Liver (tissue), 9 donors: Measurements from ENCODE around the gene FICD. TPM values are rescaled to one million over a fixed set of nuclear protein-coding genes. Genes with fewer than 3 reads are reported as not detected.

ENCODE experiments used
- DNase-seq: peaks from one replicate; pipeline ENCODE4 v3.0.0-alpha.2; 2017; ENCODE audit warnings: low spot score
- H3K27ac ChIP-seq, 2 donors: one replicate each; pipeline ENCODE4 v1.7.0; 2013; ENCODE audit warnings: inconsistent platforms in 2 of 2, low read length in 2 of 2, control low read depth in 1 of 2, low read depth in 1 of 2, mild to moderate bottlenecking in 1 of 2
- H3K27me3 ChIP-seq, 4 donors: one replicate each; pipeline versions ENCODE4 v1.6.1 to v1.7.0; 2013; ENCODE audit warnings: low read length in 3 of 4, inconsistent platforms in 1 of 4, mild to moderate bottlenecking in 1 of 4, moderate library complexity in 1 of 4; ENCODE audit not compliant: control insufficient read depth in 4 of 4, insufficient read depth in 4 of 4
- H3K36me3 ChIP-seq, 4 donors: one replicate each; pipeline versions ENCODE4 v1.6.1 to v1.7.0; 2013; ENCODE audit warnings: low read length in 3 of 4, mild to moderate bottlenecking in 3 of 4, low read depth in 1 of 4, moderate library complexity in 1 of 4; ENCODE audit not compliant: control insufficient read depth in 4 of 4, insufficient read depth in 3 of 4
- H3K4me1 ChIP-seq, 4 donors: one replicate each; pipeline versions ENCODE4 v1.6.1 to v1.7.0; 2013; ENCODE audit warnings: low read length in 3 of 4, mild to moderate bottlenecking in 3 of 4, moderate library complexity in 1 of 4; ENCODE audit not compliant: control insufficient read depth in 4 of 4, insufficient read depth in 4 of 4
- H3K4me3 ChIP-seq, 3 donors: one replicate each; pipeline versions ENCODE4 v1.6.1 to v1.7.0; 2013; ENCODE audit warnings: low read length in 3 of 3, control low read depth in 1 of 3, low read depth in 1 of 3, mild to moderate bottlenecking in 1 of 3
- H3K9ac ChIP-seq, 2 donors: one replicate each; pipeline ENCODE4 v1.7.0; 2013; ENCODE audit warnings: low read length in 2 of 2, mild to moderate bottlenecking in 2 of 2, moderate library complexity in 2 of 2, control low read depth in 1 of 2, low read depth in 1 of 2
- H3K9me3 ChIP-seq, 4 donors: one replicate each; pipeline versions ENCODE4 v1.6.1 to v1.7.0; 2013; ENCODE audit warnings: low read length in 3 of 4; ENCODE audit not compliant: control insufficient read depth in 4 of 4
- EGR1 ChIP-seq, 2 donors: IDR thresholded peaks; 2 replicates each; pipeline ENCODE4 v1.6.1; 2016 to 2018; ENCODE audit warnings: antibody characterized with exemption in 2 of 2, low read depth in 2 of 2
- FOXA1 ChIP-seq: IDR thresholded peaks from 2 replicates; pipeline ENCODE4 v1.6.1; 2016; ENCODE audit warnings: antibody characterized with exemption
- FOXA2 ChIP-seq: IDR thresholded peaks from 2 replicates; pipeline ENCODE4 v1.6.1; 2016; ENCODE audit warnings: antibody characterized with exemption
- HNF4A ChIP-seq, 2 donors: conservative IDR thresholded peaks; 2 replicates each; pipeline ENCODE4 v1.6.1; 2016; ENCODE audit warnings: antibody characterized with exemption in 2 of 2, mild to moderate bottlenecking in 2 of 2
- NR2F2 ChIP-seq: IDR thresholded peaks from 2 replicates; pipeline ENCODE4 v1.6.1; 2016; ENCODE audit warnings: antibody characterized with exemption
- RAD21 ChIP-seq, 2 donors: IDR thresholded peaks; 2 replicates each; pipeline ENCODE4 v1.6.1; 2016; ENCODE audit warnings: antibody characterized with exemption in 2 of 2, mild to moderate bottlenecking in 2 of 2
- RXRA ChIP-seq, 2 donors: IDR thresholded peaks; 2 replicates each; pipeline ENCODE4 v1.6.1; 2017 to 2018; ENCODE audit warnings: antibody characterized with exemption in 2 of 2, mild to moderate bottlenecking in 1 of 2
- SP1 ChIP-seq: IDR thresholded peaks from 2 replicates; pipeline ENCODE4 v1.6.1; 2018; ENCODE audit warnings: antibody characterized with exemption, mild to moderate bottlenecking
- TAF1 ChIP-seq: conservative IDR thresholded peaks from 2 replicates; pipeline ENCODE4 v1.6.1; 2016; ENCODE audit warnings: antibody characterized with exemption, mild to moderate bottlenecking
- YY1 ChIP-seq: IDR thresholded peaks from 2 replicates; pipeline ENCODE4 v1.6.1; 2016; ENCODE audit warnings: antibody characterized with exemption, mild to moderate bottlenecking
- WGBS: extraction: QIAGEN DNeasy Blood & Tissue Kit; methylation state at CpG from one replicate; pipeline ENCODE4 v1.1.7; 2013; 5-methylcytosine and 5-hydroxymethylcytosine counted together
- polyA plus RNA-seq, 2 donors: library from polyadenylated mRNA; stranded (reverse) in 1 of 2; unstranded in 1 of 2; fragments of 200-250 nt in 1 of 2; fragments of >200 nt in 1 of 2; fragmentation: Nextera tagmentation in 1 of 2; extraction: Ambion mirVana in 1 of 2; gene quantifications; one replicate each; pipeline versions ENCODE4 v1.2.1 to v1.2.3, GENCODE V29; 2013 to 2015
- total RNA-seq, 2 donors: library from RNA; depleted of rRNA; stranded (reverse); fragments of >200 nt; gene quantifications; one replicate each; pipeline ENCODE4 v1.2.3, GENCODE V29; 2014
- TF ChIP-seq, protein P1 (sequence below): IDR thresholded peaks from 2 replicates; pipeline ENCODE4 v1.6.1; 2016; ENCODE audit warnings: antibody characterized with exemption
- TF ChIP-seq, protein P2 (sequence below): IDR thresholded peaks from 2 replicates; pipeline ENCODE4 v1.6.1; 2016; ENCODE audit warnings: antibody characterized with exemption, mild to moderate bottlenecking
- TF ChIP-seq, protein P3 (sequence below): fragments of 150-350 bp; IDR thresholded peaks from 2 replicates; pipeline ENCODE4 v1.5.1; 2017; ENCODE audit warnings: improper control_type of control experiment, low read depth, low read length; ENCODE audit not compliant: missing input control
- TF ChIP-seq, protein P4 (sequence below): IDR thresholded peaks from 2 replicates; pipeline ENCODE4 v1.6.1; 2016; ENCODE audit warnings: antibody characterized with exemption
- donor health status: healthy.
- donor health status: healthy.
- donor health status: healthy.
- donor health status: healthy.
- donor health status: healthy.

FICD gene
- total and polyA plus RNA-seq, 4 donors: 3.6 to 20.9 (median 6.6) TPM

DNA sequence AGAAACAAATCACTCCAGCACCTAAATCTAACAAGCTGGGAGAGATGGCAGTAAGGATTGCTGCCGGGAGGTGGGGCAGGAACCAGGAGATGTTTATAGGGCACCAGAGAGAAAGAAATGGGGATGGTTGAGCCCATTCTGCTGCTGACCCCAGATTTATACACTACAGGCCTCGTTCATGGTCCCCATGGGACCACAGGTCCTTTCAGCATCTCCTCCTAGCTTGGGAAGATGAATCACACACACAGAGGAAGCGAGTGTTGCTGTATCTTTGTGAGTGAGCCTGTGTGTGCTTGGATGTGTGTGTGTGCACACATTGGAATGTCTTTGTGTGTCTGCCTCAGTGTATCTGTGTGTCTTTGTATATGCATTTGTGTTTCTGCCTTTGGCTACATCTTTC, 49.7 kb upstream of the FICD start (continued):
- TF ChIP-seq, protein P1, sequence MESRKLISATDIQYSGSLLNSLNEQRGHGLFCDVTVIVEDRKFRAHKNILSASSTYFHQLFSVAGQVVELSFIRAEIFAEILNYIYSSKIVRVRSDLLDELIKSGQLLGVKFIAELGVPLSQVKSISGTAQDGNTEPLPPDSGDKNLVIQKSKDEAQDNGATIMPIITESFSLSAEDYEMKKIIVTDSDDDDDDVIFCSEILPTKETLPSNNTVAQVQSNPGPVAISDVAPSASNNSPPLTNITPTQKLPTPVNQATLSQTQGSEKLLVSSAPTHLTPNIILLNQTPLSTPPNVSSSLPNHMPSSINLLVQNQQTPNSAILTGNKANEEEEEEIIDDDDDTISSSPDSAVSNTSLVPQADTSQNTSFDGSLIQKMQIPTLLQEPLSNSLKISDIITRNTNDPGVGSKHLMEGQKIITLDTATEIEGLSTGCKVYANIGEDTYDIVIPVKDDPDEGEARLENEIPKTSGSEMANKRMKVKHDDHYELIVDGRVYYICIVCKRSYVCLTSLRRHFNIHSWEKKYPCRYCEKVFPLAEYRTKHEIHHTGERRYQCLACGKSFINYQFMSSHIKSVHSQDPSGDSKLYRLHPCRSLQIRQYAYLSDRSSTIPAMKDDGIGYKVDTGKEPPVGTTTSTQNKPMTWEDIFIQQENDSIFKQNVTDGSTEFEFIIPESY: no peak

DNA sequence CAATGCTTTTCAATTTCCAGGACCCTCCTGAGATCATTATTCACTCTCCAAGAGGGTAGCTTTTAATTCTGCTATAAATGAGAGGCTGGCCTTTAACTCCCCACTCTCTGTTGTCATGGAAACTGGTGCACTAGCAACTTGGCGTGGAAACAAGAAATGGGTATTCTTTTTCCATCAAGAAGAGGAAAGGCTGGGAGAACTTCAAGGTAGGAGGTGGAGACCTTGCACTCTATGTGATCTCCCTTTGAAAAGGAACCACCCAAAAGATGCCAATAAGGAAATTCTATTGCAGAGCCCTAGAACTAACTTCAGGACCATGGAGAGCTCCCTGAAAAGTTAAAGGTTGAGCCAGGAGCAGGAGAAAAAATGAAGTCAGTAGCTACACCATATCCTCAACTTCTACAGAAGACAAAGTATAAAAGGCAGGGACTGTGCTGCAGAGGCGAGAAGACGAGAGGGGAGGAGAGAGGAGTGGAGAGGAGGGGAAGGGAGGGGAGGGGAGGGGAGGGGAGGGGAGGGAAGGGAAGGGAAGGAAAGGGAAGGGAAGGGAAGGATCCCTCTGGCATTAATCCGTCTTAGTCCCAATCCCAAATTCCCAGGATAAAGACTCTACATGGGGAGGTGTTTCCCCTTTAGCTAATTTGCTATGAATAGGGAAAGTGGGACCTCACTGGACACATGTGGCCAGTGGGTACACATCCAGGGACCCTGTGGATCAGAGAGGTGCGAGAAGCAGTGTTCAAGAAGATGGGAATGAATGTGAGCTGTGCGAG, 46.7 kb upstream of the FICD start:
- no peak for DNase-seq
- no peaks in the 10 kb centered on the region for H3K4me1 ChIP-seq
- peaks cover 0 to 4% (median 2%) of the 10 kb centered on the region in 4 donors for H3K27me3 ChIP-seq
- TF ChIP-seq, protein P2, sequence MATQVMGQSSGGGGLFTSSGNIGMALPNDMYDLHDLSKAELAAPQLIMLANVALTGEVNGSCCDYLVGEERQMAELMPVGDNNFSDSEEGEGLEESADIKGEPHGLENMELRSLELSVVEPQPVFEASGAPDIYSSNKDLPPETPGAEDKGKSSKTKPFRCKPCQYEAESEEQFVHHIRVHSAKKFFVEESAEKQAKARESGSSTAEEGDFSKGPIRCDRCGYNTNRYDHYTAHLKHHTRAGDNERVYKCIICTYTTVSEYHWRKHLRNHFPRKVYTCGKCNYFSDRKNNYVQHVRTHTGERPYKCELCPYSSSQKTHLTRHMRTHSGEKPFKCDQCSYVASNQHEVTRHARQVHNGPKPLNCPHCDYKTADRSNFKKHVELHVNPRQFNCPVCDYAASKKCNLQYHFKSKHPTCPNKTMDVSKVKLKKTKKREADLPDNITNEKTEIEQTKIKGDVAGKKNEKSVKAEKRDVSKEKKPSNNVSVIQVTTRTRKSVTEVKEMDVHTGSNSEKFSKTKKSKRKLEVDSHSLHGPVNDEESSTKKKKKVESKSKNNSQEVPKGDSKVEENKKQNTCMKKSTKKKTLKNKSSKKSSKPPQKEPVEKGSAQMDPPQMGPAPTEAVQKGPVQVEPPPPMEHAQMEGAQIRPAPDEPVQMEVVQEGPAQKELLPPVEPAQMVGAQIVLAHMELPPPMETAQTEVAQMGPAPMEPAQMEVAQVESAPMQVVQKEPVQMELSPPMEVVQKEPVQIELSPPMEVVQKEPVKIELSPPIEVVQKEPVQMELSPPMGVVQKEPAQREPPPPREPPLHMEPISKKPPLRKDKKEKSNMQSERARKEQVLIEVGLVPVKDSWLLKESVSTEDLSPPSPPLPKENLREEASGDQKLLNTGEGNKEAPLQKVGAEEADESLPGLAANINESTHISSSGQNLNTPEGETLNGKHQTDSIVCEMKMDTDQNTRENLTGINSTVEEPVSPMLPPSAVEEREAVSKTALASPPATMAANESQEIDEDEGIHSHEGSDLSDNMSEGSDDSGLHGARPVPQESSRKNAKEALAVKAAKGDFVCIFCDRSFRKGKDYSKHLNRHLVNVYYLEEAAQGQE: peak; percentile 99
- no peak for TF ChIP-seq NR2F2
- no peak overlapping the region for H3K27ac ChIP-seq
- H3K4me3 ChIP-seq: no peak overlapping the region
- H3K9me3 ChIP-seq: no peaks in the 10 kb centered on the region
- H3K36me3 ChIP-seq: no peaks in the 10 kb centered on the region
- 40% methylated on average over 6 of the region's 6 CpGs for WGBS
- no peak overlapping the region for H3K9ac ChIP-seq

DNA sequence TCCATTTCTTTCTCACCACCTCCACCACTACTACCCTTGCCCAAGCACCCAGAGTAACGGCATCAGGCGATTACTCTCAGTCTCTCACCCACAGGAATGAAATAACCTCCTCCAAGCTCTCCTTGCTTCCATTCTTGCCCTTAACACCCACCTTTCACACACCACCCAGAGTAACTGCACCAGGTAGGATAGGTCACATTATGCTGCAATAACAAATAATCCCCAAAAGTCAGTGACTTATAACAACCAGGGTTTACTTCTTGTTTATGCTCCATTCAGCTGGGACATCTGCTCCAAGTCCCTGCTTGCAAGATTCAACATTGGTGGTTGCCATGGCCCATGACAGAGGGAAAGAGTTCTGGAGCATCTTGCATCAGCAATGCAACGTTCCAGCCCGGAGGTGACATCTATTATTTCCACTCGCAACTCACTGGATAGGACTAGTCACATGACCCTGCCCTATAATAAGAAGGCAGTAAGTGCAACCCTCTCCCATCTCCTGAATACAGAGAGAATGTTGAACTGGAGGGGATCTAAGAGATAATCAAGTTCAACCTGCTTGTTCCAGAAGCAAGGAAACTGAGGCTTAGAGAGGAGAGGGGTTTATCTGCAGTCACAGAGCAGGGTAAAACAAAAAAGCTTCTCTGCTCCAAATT, 41.5 kb upstream of the FICD start:
- no peaks in the 10 kb centered on the region for H3K36me3 ChIP-seq
- TF ChIP-seq SP1: no peak
- TF ChIP-seq EGR1 (IDR thresholded peaks at IDR 0.05; ENCODE audit: low read depth in 2 of 2): no peak
- no peak for TF ChIP-seq FOXA1
- TF ChIP-seq YY1: no peak
- no peak for TF ChIP-seq HNF4A (conservative IDR thresholded peaks at IDR 0.05)
- TF ChIP-seq, protein P3, sequence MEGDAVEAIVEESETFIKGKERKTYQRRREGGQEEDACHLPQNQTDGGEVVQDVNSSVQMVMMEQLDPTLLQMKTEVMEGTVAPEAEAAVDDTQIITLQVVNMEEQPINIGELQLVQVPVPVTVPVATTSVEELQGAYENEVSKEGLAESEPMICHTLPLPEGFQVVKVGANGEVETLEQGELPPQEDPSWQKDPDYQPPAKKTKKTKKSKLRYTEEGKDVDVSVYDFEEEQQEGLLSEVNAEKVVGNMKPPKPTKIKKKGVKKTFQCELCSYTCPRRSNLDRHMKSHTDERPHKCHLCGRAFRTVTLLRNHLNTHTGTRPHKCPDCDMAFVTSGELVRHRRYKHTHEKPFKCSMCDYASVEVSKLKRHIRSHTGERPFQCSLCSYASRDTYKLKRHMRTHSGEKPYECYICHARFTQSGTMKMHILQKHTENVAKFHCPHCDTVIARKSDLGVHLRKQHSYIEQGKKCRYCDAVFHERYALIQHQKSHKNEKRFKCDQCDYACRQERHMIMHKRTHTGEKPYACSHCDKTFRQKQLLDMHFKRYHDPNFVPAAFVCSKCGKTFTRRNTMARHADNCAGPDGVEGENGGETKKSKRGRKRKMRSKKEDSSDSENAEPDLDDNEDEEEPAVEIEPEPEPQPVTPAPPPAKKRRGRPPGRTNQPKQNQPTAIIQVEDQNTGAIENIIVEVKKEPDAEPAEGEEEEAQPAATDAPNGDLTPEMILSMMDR: no peak
- TF ChIP-seq RAD21 (IDR thresholded peaks at IDR 0.05): no peak
- no peak for TF ChIP-seq FOXA2
- TF ChIP-seq, protein P1: no peak
- TF ChIP-seq, protein P2: no peak
- TF ChIP-seq TAF1: no peak
- no peak for TF ChIP-seq RXRA (IDR thresholded peaks at IDR 0.05)
- TF ChIP-seq, protein P4, sequence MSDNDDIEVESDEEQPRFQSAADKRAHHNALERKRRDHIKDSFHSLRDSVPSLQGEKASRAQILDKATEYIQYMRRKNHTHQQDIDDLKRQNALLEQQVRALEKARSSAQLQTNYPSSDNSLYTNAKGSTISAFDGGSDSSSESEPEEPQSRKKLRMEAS: no peak
- H3K27me3 ChIP-seq: peaks cover 0 to 3% (median 0%) of the 10 kb centered on the region in 4 donors
- H3K4me1 ChIP-seq: no peaks in the 10 kb centered on the region
- no peak overlapping the region for H3K27ac ChIP-seq
- no peaks in the 10 kb centered on the region for H3K9me3 ChIP-seq
- H3K9ac ChIP-seq: no peak overlapping the region
- 77% methylated on average over 5 of the region's 5 CpGs for WGBS
- no peak overlapping the region for H3K4me3 ChIP-seq
- DNase-seq: no peak
